HEK293 (cell line): Measurements from ENCODE around the gene HSPB8.

Source experiments
- CTCF ChIA-PET: fragments of 350-600 bp; formaldehyde crosslinking; extraction: SDS; loops from one replicate; lab custom pipeline; 2021; ENCODE audit warnings: antibody characterized with exemption; lab: Yijun Ruan, JAX
- POLR2A ChIA-PET: fragments of 300-600 bp; formaldehyde crosslinking; extraction: SDS; loops from one replicate; lab custom pipeline; 2020; ENCODE audit warnings: antibody characterized with exemption, inconsistent platforms; lab: Yijun Ruan, JAX
- H3K27ac ChIP-seq: fragments of 200-500 bp; sonication (Bioruptor generic); 2 replicates; pipeline ENCODE4 v1.5.1; 2014; ENCODE audit warnings: low read depth, low read length, control low read depth, inconsistent platforms; ENCODE audit errors: extremely low read depth
- H3K36me3 ChIP-seq, 2 experiments: fragments of 200-500 bp in 1 of 2; sonication (Bioruptor generic) in 1 of 2; 1 replicate in 1 of 2; 2 replicates in 1 of 2; pipeline ENCODE4 v1.5.1; 2014 to 2017; ENCODE audit warnings: inconsistent platforms in 2 of 2, low read length in 2 of 2; ENCODE audit not compliant: control insufficient read depth in 2 of 2, insufficient read depth in 1 of 2
- H3K4me1 ChIP-seq: fragments of 200-500 bp; sonication (Bioruptor generic); 2 replicates; pipeline ENCODE4 v1.5.1; 2014; ENCODE audit warnings: mild to moderate bottlenecking, low read length, inconsistent platforms; ENCODE audit not compliant: control insufficient read depth, insufficient read depth
- H3K4me3 ChIP-seq: 2 replicates; pipeline ENCODE4 v1.5.1; 2011; ENCODE audit warnings: low read depth, mild to moderate bottlenecking, control low read depth, low read length, moderate library complexity
- H3K9me3 ChIP-seq: fragments of 200-500 bp; sonication (Bioruptor generic); 2 replicates; pipeline ENCODE4 v1.5.1; 2014; ENCODE audit warnings: low read depth, low read length, inconsistent platforms; ENCODE audit not compliant: control insufficient read depth, insufficient read depth
- ELK4 ChIP-seq: IDR thresholded peaks from 2 replicates; pipeline ENCODE4 v1.6.1; 2011; ENCODE audit warnings: mild to moderate bottlenecking, low read depth, low read length, borderline replicate concordance
- HOXA7 ChIP-seq: sonication (generic); formaldehyde crosslinking; IDR thresholded peaks from 2 replicates; pipeline ENCODE4 v1.8.1; 2022; ENCODE audit warnings: missing genetic modification reagents, borderline replicate concordance
- KLF9 ChIP-seq: fragments of 450-650 bp; formaldehyde crosslinking; IDR thresholded peaks from 2 replicates; pipeline ENCODE4 v1.5.1; 2016; ENCODE audit warnings: missing biosample characterization, missing genetic modification characterization, low read depth
- PRDM10 ChIP-seq: fragments of 450-650 bp; formaldehyde crosslinking; IDR thresholded peaks from 2 replicates; pipeline ENCODE4 v1.5.1; 2016; ENCODE audit warnings: missing biosample characterization, missing genetic modification characterization
- SP7 ChIP-seq: fragments of 450-650 bp; formaldehyde crosslinking; IDR thresholded peaks from 2 replicates; pipeline ENCODE4 v1.5.1; 2016; ENCODE audit warnings: missing biosample characterization, missing genetic modification characterization
- TRIM28 ChIP-seq: IDR thresholded peaks from 2 replicates; pipeline ENCODE4 v1.6.1; 2011; ENCODE audit warnings: low read length, control low read depth, borderline replicate concordance
- ZBTB1 ChIP-seq: fragments of 450-650 bp; formaldehyde crosslinking; IDR thresholded peaks from 2 replicates; pipeline ENCODE4 v1.5.1; 2016; ENCODE audit warnings: missing biosample characterization, missing genetic modification characterization
- ZBTB44 ChIP-seq: fragments of 450-650 bp; IDR thresholded peaks from 2 replicates; pipeline ENCODE4 v1.5.1; 2018; ENCODE audit warnings: missing biosample characterization, mild to moderate bottlenecking, missing genetic modification characterization
- ZBTB48 ChIP-seq: fragments of 450-650 bp; formaldehyde crosslinking; IDR thresholded peaks from 2 replicates; pipeline ENCODE4 v1.5.1; 2016; ENCODE audit warnings: missing biosample characterization, missing genetic modification characterization
- ZFP41 ChIP-seq: fragments of 450-650 bp; formaldehyde crosslinking; IDR thresholded peaks from 2 replicates; pipeline ENCODE4 v1.5.1; 2016; ENCODE audit warnings: missing biosample characterization, missing genetic modification characterization, borderline replicate concordance
- ZNF202 ChIP-seq: fragments of 450-650 bp; formaldehyde crosslinking; IDR thresholded peaks from 2 replicates; pipeline ENCODE4 v1.5.1; 2016; ENCODE audit warnings: missing biosample characterization, missing genetic modification characterization, borderline replicate concordance
- ZNF362 ChIP-seq: fragments of 450-650 bp; formaldehyde crosslinking; IDR thresholded peaks from 2 replicates; pipeline ENCODE4 v1.5.1; 2016; ENCODE audit warnings: missing biosample characterization, missing genetic modification characterization
- ZNF433 ChIP-seq: fragments of 450-650 bp; formaldehyde crosslinking; IDR thresholded peaks from 2 replicates; pipeline ENCODE4 v1.5.1; 2016; ENCODE audit warnings: missing biosample characterization, missing genetic modification characterization, low read depth
- ZNF529 ChIP-seq: fragments of 450-650 bp; formaldehyde crosslinking; IDR thresholded peaks from 2 replicates; pipeline ENCODE4 v1.5.1; 2017; ENCODE audit warnings: missing genetic modification characterization, missing biosample characterization; ENCODE audit not compliant: insufficient replicate concordance
- ZNF558 ChIP-seq: fragments of 450-650 bp; formaldehyde crosslinking; IDR thresholded peaks from 2 replicates; pipeline ENCODE4 v1.5.1; 2016; ENCODE audit warnings: missing biosample characterization, missing genetic modification characterization
- ZNF626 ChIP-seq: fragments of 450-650 bp; sonication (Bioruptor Pico); formaldehyde crosslinking; IDR thresholded peaks from 2 replicates; pipeline ENCODE4 v1.5.1; 2018; ENCODE audit warnings: missing biosample characterization, missing genetic modification characterization, inconsistent platforms
- ZNF747 ChIP-seq: fragments of 450-650 bp; formaldehyde crosslinking; IDR thresholded peaks from 2 replicates; pipeline ENCODE4 v1.5.1; 2016; ENCODE audit warnings: missing biosample characterization, missing genetic modification characterization
- ZNF76 ChIP-seq: fragments of 450-650 bp; formaldehyde crosslinking; IDR thresholded peaks from 2 replicates; pipeline ENCODE4; 2016; ENCODE audit warnings: low read depth, missing biosample characterization, missing genetic modification characterization, borderline replicate concordance
- ZNF776 ChIP-seq: fragments of 450-650 bp; formaldehyde crosslinking; IDR thresholded peaks from 2 replicates; pipeline ENCODE4 v1.5.0; 2017; ENCODE audit warnings: missing biosample characterization, missing genetic modification characterization, borderline replicate concordance
- ZNF792 ChIP-seq: fragments of 450-650 bp; formaldehyde crosslinking; IDR thresholded peaks from 2 replicates; pipeline ENCODE4 v1.5.1; 2016; ENCODE audit warnings: missing biosample characterization, missing genetic modification characterization
- ZSCAN5A ChIP-seq: fragments of 450-650 bp; formaldehyde crosslinking; IDR thresholded peaks from 2 replicates; pipeline ENCODE4 v1.5.1; 2016; ENCODE audit warnings: missing biosample characterization, missing genetic modification characterization

The HSPB8 gene

GRCh38 chr12:119151445-119152026, 27.2 kb upstream of the HSPB8 start:
- no peak for TF ChIP-seq ZBTB44
- TF ChIP-seq ZNF747 (tag by site-specific recombination), result no peak
- TF ChIP-seq ZBTB48 (tag by site-specific recombination), result no peak
- no peak for TF ChIP-seq ELK4
- no peak for TF ChIP-seq ZSCAN5A
- no peak for TF ChIP-seq SP7 (tag by site-specific recombination)
- TF ChIP-seq ZNF529 (tag by site-specific recombination), result no peak
- no peak for TF ChIP-seq ZNF76 (tag by site-specific recombination)
- no peak for TF ChIP-seq ZNF433 (tag by site-specific recombination)
- no peak for TF ChIP-seq KLF9 (tag by site-specific recombination)
- no peak for TF ChIP-seq ZNF362 (tag by site-specific recombination)
- no peak for TF ChIP-seq ZNF792 (tag by site-specific recombination)
- no peak for TF ChIP-seq ZBTB1 (tag by site-specific recombination)
- TF ChIP-seq ZFP41, result no peak
- TF ChIP-seq HOXA7 (CRISPR knock-in tag), result no peak
- no peak for TF ChIP-seq ZNF626 (tag by site-specific recombination)
- H3K9me3 ChIP-seq, result no peaks in the 10 kb centered on the region
- CTCF ChIA-PET, result interaction anchor here (0.7 kb wide), 1 partner anchor 748 kb away, joined by 5 read pairs; no protein-coding TSS in a partner anchor
- H3K4me3 ChIP-seq, result no peak overlapping the region
- no peaks in the 10 kb centered on the region for H3K4me1 ChIP-seq
- POLR2A ChIA-PET, result no interaction called here
- H3K27ac ChIP-seq, result no peak overlapping the region
- no peaks in the 10 kb centered on the region for H3K36me3 ChIP-seq

- Histone ChIP-seq H3K4me1 (no peaks in the 10 kb centered on the region), H3K36me3 (no peaks in the 10 kb centered on the region), H3K27ac (no peak overlapping the region), H3K9me3 (no peaks in the 10 kb centered on the region), H3K4me3 (no peak overlapping the region)
- CTCF ChIA-PET, result no interaction called here
- POLR2A ChIA-PET, result no interaction called here
- no peak for TF ChIP-seq ZNF558 (tag by site-specific recombination)
- no peak for TF ChIP-seq ZNF202 (tag by site-specific recombination)
- TF ChIP-seq ZNF776, result no peak
- TF ChIP-seq PRDM10, result no peak
- no peak for TF ChIP-seq ZBTB44
- TF ChIP-seq TRIM28, result no peak
Observed at GRCh38 chr12:119153477-119154434, 25.0 kb upstream of the HSPB8 start.
